HepG2 (cell line): ENCODE results near the gene MT1F. TPM values are rescaled to one million over a fixed set of nuclear protein-coding genes. Genes with fewer than 3 reads are reported as not detected.
A peak's percentile ranks its signal among the peaks of the same experiment; 100 is the strongest.

Experiments used
- ARNT ChIP-seq: fragments of 450-650 bp; IDR thresholded peaks from 2 replicates; pipeline ENCODE4 v1.6.1; 2017
- EEA1 ChIP-seq: sonication (generic); formaldehyde crosslinking; IDR thresholded peaks from 2 replicates; pipeline ENCODE4 v1.5.1; 2020; ENCODE audit warnings: mild to moderate bottlenecking, missing genetic modification reagents, borderline replicate concordance
- MBD4 ChIP-seq: IDR thresholded peaks from 2 replicates; pipeline ENCODE4 v1.6.1; 2012; ENCODE audit warnings: low read length, inconsistent platforms, borderline replicate concordance
- NFKB2 ChIP-seq: sonication (generic); formaldehyde crosslinking; IDR thresholded peaks from 2 replicates; pipeline ENCODE4 v1.4.0; 2020; ENCODE audit warnings: missing genetic modification reagents, borderline replicate concordance
- PAWR ChIP-seq: sonication (generic); formaldehyde crosslinking; IDR thresholded peaks from 2 replicates; pipeline ENCODE4 v1.4.0; 2020; ENCODE audit warnings: missing genetic modification reagents, mild to moderate bottlenecking, borderline replicate concordance
- PAX8 ChIP-seq: sonication (generic); formaldehyde crosslinking; IDR thresholded peaks from 2 replicates; pipeline ENCODE4 v1.8.0; 2022; ENCODE audit warnings: mild to moderate bottlenecking, missing genetic modification reagents, borderline replicate concordance
- PCBP2 ChIP-seq: fragments of 200-400 bp; formaldehyde crosslinking; optimal IDR thresholded peaks from 2 replicates; pipeline ENCODE3; 2018; ENCODE audit warnings: low read length, low read depth; ENCODE audit not compliant: poor library complexity, severe bottlenecking
- TARDBP ChIP-seq: sonication (generic); formaldehyde crosslinking; IDR thresholded peaks from 2 replicates; pipeline ENCODE4 v1.8.0; 2022; ENCODE audit warnings: mild to moderate bottlenecking, missing genetic modification reagents
- ZFP36L1 ChIP-seq: sonication (generic); formaldehyde crosslinking; IDR thresholded peaks from 2 replicates; pipeline ENCODE4 v1.8.0; 2022; ENCODE audit warnings: mild to moderate bottlenecking, missing genetic modification reagents, moderate library complexity
- ZFP82 ChIP-seq: sonication (generic); formaldehyde crosslinking; IDR thresholded peaks from 2 replicates; pipeline ENCODE4 v1.5.1; 2020; ENCODE audit warnings: mild to moderate bottlenecking, missing genetic modification reagents, borderline replicate concordance
- ZNF160 ChIP-seq: sonication (generic); formaldehyde crosslinking; IDR thresholded peaks from 2 replicates; pipeline ENCODE4 v1.8.0; 2022; ENCODE audit warnings: mild to moderate bottlenecking, inconsistent platforms, missing genetic modification reagents
- ZNF253 ChIP-seq: sonication (generic); formaldehyde crosslinking; IDR thresholded peaks from 2 replicates; pipeline ENCODE4 v1.8.0; 2022; ENCODE audit warnings: mild to moderate bottlenecking, missing genetic modification reagents, borderline replicate concordance
- ZNF562 ChIP-seq: sonication (generic); formaldehyde crosslinking; IDR thresholded peaks from 2 replicates; pipeline ENCODE4 v1.8.0; 2022; ENCODE audit warnings: missing genetic modification reagents, borderline replicate concordance
- ZNF761 ChIP-seq: sonication (generic); formaldehyde crosslinking; conservative IDR thresholded peaks from 2 replicates; pipeline ENCODE4 v1.4.0; 2020; ENCODE audit warnings: mild to moderate bottlenecking, missing genetic modification reagents
- ZSCAN25 ChIP-seq: sonication (generic); formaldehyde crosslinking; IDR thresholded peaks from 2 replicates; pipeline ENCODE4 v1.8.0; 2022; ENCODE audit warnings: mild to moderate bottlenecking, missing genetic modification reagents
- polyA plus RNA-seq, 8 experiments: library from polyadenylated mRNA; depleted of rRNA in 3 of 8; stranded (reverse) in 7 of 8; unstranded in 1 of 8; fragments of >200 nt; fragmentation: Illumina TruSeq in 4 of 8; extraction: Trizol in 4 of 8; gene quantifications; 2 replicates each; pipeline versions ENCODE4 v1.2.1 to v1.2.3, GENCODE V29; 2011 to 2016; ENCODE audit warnings: low read depth in 4 of 8, missing spikeins in 1 of 8, mixed read lengths in 1 of 8; ENCODE audit not compliant: insufficient read depth in 1 of 8
- total RNA-seq, 5 experiments: library from RNA; depleted of rRNA; stranded (reverse); fragments of >200 nt; fragmentation: Illumina TruSeq; extraction: Trizol; gene quantifications; 2 replicates each; pipeline ENCODE4 v1.2.3, GENCODE V29; 2016; ENCODE audit warnings: low read depth in 1 of 5
- TF ChIP-seq, protein P1 (sequence below): sonication (generic); formaldehyde crosslinking; IDR thresholded peaks from 2 replicates; pipeline ENCODE4 v1.5.1; 2020; ENCODE audit warnings: mild to moderate bottlenecking, missing genetic modification reagents, borderline replicate concordance
- TF ChIP-seq, protein P2 (sequence below): IDR thresholded peaks from 2 replicates; pipeline ENCODE4 v1.6.1; 2016; ENCODE audit warnings: low read depth, borderline replicate concordance
- TF ChIP-seq, protein P3 (sequence below): sonication (generic); formaldehyde crosslinking; IDR thresholded peaks from 2 replicates; pipeline ENCODE4 v1.8.0; 2022; ENCODE audit warnings: low read depth, missing genetic modification reagents
- TF ChIP-seq, protein P4 (sequence below): sonication (generic); formaldehyde crosslinking; IDR thresholded peaks from 2 replicates; pipeline ENCODE4 v1.4.0; 2020; ENCODE audit warnings: missing genetic modification reagents

Gene MT1F
- total and polyA plus RNA-seq, 2 of the 13 experiments (the other 11 are each of a cell fraction or from before 2014, with no cell fraction given), result 1.9 to 169 TPM

DNA sequence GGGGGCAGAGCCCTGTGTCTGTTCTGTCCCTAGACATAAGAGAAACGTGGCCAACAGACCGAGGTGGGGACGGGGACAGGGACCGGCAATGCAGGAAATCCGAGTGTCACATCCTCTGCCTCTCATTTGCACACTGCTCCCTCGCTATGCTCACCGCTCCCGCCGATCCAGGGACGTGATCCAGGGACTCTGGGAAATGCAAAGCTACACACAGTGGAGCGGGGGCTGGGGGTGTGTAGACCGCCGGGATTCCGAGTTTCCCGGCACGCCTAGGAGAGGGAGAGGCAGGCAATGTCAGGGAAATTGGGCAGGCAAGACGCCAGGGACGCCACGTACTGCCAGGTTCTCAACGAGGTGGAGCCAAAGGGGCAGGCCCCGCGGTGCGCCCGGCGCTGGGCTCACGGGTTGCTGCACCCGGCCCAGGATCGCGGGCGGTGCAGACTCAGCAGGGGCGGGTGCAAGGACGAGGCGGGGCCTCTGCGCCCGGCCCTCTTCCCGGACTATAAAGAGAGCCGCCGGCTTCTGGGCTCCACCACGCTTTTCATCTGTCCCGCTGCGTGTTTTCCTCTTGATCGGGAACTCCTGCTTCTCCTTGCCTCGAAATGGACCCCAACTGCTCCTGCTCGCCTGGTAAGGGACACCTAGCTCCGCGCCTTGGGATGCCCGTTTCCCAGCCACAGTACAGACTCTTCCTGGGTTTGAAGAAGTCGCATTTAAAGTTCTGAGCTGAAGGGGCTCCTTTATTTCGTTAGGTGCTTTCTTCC lies 24.4 kb downstream of the MT1F start, which contains the start of gene MT1X (continued):
- TF ChIP-seq, protein P1, sequence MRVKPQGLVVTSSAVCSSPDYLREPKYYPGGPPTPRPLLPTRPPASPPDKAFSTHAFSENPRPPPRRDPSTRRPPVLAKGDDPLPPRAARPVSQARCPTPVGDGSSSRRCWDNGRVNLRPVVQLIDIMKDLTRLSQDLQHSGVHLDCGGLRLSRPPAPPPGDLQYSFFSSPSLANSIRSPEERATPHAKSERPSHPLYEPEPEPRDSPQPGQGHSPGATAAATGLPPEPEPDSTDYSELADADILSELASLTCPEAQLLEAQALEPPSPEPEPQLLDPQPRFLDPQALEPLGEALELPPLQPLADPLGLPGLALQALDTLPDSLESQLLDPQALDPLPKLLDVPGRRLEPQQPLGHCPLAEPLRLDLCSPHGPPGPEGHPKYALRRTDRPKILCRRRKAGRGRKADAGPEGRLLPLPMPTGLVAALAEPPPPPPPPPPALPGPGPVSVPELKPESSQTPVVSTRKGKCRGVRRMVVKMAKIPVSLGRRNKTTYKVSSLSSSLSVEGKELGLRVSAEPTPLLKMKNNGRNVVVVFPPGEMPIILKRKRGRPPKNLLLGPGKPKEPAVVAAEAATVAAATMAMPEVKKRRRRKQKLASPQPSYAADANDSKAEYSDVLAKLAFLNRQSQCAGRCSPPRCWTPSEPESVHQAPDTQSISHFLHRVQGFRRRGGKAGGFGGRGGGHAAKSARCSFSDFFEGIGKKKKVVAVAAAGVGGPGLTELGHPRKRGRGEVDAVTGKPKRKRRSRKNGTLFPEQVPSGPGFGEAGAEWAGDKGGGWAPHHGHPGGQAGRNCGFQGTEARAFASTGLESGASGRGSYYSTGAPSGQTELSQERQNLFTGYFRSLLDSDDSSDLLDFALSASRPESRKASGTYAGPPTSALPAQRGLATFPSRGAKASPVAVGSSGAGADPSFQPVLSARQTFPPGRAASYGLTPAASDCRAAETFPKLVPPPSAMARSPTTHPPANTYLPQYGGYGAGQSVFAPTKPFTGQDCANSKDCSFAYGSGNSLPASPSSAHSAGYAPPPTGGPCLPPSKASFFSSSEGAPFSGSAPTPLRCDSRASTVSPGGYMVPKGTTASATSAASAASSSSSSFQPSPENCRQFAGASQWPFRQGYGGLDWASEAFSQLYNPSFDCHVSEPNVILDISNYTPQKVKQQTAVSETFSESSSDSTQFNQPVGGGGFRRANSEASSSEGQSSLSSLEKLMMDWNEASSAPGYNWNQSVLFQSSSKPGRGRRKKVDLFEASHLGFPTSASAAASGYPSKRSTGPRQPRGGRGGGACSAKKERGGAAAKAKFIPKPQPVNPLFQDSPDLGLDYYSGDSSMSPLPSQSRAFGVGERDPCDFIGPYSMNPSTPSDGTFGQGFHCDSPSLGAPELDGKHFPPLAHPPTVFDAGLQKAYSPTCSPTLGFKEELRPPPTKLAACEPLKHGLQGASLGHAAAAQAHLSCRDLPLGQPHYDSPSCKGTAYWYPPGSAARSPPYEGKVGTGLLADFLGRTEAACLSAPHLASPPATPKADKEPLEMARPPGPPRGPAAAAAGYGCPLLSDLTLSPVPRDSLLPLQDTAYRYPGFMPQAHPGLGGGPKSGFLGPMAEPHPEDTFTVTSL (CRISPR knock-in tag), result no peak
- no peak for TF ChIP-seq PCBP2
- TF ChIP-seq ZFP82, result no peak
- TF ChIP-seq ARNT, result no peak
- TF ChIP-seq PAX8 (CRISPR knock-in tag), result no peak
- TF ChIP-seq PAWR (CRISPR knock-in tag), result no peak
- 0 out of 2 replicates have a peak, but pooled peaks have one; percentile 23 for TF ChIP-seq ZFP36L1 (CRISPR knock-in tag)
- TF ChIP-seq, protein P2, sequence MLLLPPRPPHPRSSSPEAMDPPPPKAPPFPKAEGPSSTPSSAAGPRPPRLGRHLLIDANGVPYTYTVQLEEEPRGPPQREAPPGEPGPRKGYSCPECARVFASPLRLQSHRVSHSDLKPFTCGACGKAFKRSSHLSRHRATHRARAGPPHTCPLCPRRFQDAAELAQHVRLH (CRISPR knock-in tag), result peak; percentile 95
- TF ChIP-seq ZNF562 (CRISPR knock-in tag), result no peak
- no peak for TF ChIP-seq ZNF253
- TF ChIP-seq, protein P3, sequence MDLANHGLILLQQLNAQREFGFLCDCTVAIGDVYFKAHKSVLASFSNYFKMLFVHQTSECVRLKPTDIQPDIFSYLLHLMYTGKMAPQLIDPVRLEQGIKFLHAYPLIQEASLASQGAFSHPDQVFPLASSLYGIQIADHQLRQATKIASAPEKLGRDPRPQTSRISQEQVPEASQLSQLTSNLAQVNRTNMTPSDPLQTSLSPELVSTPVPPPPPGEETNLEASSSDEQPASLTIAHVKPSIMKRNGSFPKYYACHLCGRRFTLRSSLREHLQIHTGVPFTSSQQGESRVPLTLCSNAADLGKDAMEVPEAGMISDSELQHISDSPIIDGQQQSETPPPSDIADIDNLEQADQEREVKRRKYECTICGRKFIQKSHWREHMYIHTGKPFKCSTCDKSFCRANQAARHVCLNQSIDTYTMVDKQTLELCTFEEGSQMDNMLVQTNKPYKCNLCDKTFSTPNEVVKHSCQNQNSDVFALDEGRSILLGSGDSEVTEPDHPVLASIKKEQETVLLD (CRISPR knock-in tag), result no peak
- TF ChIP-seq, protein P4, sequence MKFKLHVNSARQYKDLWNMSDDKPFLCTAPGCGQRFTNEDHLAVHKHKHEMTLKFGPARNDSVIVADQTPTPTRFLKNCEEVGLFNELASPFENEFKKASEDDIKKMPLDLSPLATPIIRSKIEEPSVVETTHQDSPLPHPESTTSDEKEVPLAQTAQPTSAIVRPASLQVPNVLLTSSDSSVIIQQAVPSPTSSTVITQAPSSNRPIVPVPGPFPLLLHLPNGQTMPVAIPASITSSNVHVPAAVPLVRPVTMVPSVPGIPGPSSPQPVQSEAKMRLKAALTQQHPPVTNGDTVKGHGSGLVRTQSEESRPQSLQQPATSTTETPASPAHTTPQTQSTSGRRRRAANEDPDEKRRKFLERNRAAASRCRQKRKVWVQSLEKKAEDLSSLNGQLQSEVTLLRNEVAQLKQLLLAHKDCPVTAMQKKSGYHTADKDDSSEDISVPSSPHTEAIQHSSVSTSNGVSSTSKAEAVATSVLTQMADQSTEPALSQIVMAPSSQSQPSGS (CRISPR knock-in tag), result peak; percentile 41; the same call in 1 of the 2 replicates
- TF ChIP-seq EEA1 (CRISPR knock-in tag), result 0 out of 2 replicates have a peak, but pooled peaks have one; percentile 15
- TF ChIP-seq MBD4, result no peak
- 0 out of 2 replicates have a peak, but pooled peaks have one; percentile 67 for TF ChIP-seq ZNF761 (CRISPR knock-in tag)
- peak; percentile 54; the same call in 1 of the 2 replicates for TF ChIP-seq TARDBP (CRISPR knock-in tag)
- TF ChIP-seq NFKB2 (CRISPR knock-in tag), result peak; percentile 73; the same call in 1 of the 2 replicates
- no peak; the same call in 1 of the 2 replicates for TF ChIP-seq ZNF160 (CRISPR knock-in tag)
- TF ChIP-seq ZSCAN25 (CRISPR knock-in tag), result no peak; the same call in none of the 2 replicates
